ENCODE data around the gene IFNAR2. TPM values are rescaled to one million over a fixed set of nuclear protein-coding genes. Genes with fewer than 3 reads are reported as not detected.

Gene IFNAR2
- total RNA-seq, 2 donors from 2014 or later = 5.4 to 5.8 TPM

DNA sequence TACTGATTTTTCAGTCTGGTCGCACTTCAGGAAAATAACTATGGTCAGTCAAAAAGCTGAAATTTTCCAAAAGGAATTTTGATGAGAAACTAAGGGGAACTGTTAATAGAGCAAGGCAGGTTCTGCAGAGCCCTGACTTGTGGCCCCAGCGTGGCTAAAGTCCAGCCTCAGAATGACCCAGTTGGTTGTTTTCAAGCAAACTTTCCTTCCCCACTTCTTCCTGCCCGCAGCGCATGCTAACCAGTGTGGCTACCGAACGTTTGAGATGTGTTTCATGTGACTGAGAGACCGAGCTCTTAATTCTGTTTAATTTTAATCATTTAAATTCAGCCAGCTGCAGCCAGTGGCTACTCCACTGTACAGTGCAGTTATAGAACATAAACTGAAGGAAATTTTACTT lies 30.3 kb downstream of the IFNAR2 start:
- no peak for TF ChIP-seq CTCF (IDR thresholded peaks at IDR 0.05)
- peaks cover 39% of the 10 kb centered on the region for H3K36me3 ChIP-seq
- no peaks in the 10 kb centered on the region for H3K4me1 ChIP-seq
- no peak for DNase-seq (ENCODE audit: low spot score)
- no peaks in the 10 kb centered on the region for H3K27me3 ChIP-seq
- H3K27ac ChIP-seq = no peak overlapping the region
- no peaks in the 10 kb centered on the region for H3K9me3 ChIP-seq
- H3K4me3 ChIP-seq = no peak overlapping the region

GRCh38 chr21:33261635-33262034 lies 31.9 kb downstream of the IFNAR2 start:
- no peak for TF ChIP-seq CTCF (IDR thresholded peaks at IDR 0.05)
- Histone ChIP-seq H3K9me3 (no peaks in the 10 kb centered on the region), H3K27me3 (no peaks in the 10 kb centered on the region), H3K4me3 (no peak overlapping the region), H3K27ac (no peak overlapping the region), H3K4me1 (peaks cover 0 to 6% of the 10 kb centered on the region in 2 donors), H3K36me3 (peaks cover 26% of the 10 kb centered on the region)
- DNase-seq (ENCODE audit: low spot score) = no peak

DNA sequence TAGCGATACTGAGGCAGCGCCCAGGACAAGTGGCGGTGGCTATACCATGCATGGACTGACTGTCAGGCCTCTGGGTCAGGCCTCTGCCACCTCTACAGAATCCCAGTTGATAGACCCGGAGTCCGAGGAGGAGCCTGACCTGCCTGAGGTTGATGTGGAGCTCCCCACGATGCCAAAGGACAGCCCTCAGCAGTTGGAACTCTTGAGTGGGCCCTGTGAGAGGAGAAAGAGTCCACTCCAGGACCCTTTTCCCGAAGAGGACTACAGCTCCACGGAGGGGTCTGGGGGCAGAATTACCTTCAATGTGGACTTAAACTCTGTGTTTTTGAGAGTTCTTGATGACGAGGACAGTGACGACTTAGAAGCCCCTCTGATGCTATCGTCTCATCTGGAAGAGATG lies 33.2 kb downstream of the IFNAR2 start:
- H3K36me3 ChIP-seq = peaks cover 17% of the 10 kb centered on the region

GRCh38 chr21:33264561-33264960 lies 34.8 kb downstream of the IFNAR2 start:
- H3K27ac ChIP-seq = no peak overlapping the region
- peaks cover 10% of the 10 kb centered on the region for H3K36me3 ChIP-seq
- H3K9me3 ChIP-seq = no peaks in the 10 kb centered on the region
- H3K4me1 ChIP-seq = peaks cover 0 to 10% of the 10 kb centered on the region in 2 donors
- no peak for DNase-seq (ENCODE audit: low spot score)
- no peak overlapping the region for H3K4me3 ChIP-seq
- no peak for TF ChIP-seq CTCF (IDR thresholded peaks at IDR 0.05)
- H3K27me3 ChIP-seq = no peaks in the 10 kb centered on the region

More for the DNA sequence above, 33.2 kb downstream of the IFNAR2 start:
- Histone ChIP-seq H3K9me3 (no peaks in the 10 kb centered on the region), H3K27ac (no peak overlapping the region), H3K4me1 (peaks cover 0 to 10% of the 10 kb centered on the region in 2 donors), H3K27me3 (no peaks in the 10 kb centered on the region), H3K4me3 (no peak overlapping the region)
- TF ChIP-seq CTCF (IDR thresholded peaks at IDR 0.05) = no peak
- DNase-seq (ENCODE audit: low spot score) = no peak

- Histone ChIP-seq H3K9me3 (no peaks in the 10 kb centered on the region), H3K36me3 (peaks cover 10% of the 10 kb centered on the region), H3K4me3 (peak overlapping the region; percentile 76 to 88), H3K27me3 (no peaks in the 10 kb centered on the region), H3K27ac (peak overlapping the region; percentile 71 to 86), H3K4me1 (peaks cover 0 to 10% of the 10 kb centered on the region in 2 donors)
- DNase-seq (ENCODE audit: low spot score) = peak; percentile 72
- no peak for TF ChIP-seq CTCF (IDR thresholded peaks at IDR 0.05)
Measured at GRCh38 chr21:33265664-33266049, 35.9 kb downstream of the IFNAR2 start.

All from right atrium auricular region (tissue), 2 donors.